ENCODE results near the gene TRAPPC13. TPM values are rescaled to one million over a fixed set of nuclear protein-coding genes. Genes with fewer than 3 reads are reported as not detected.

Gene TRAPPC13
- polyA plus RNA-seq, 1 experiment, result 9.8 TPM

DNA sequence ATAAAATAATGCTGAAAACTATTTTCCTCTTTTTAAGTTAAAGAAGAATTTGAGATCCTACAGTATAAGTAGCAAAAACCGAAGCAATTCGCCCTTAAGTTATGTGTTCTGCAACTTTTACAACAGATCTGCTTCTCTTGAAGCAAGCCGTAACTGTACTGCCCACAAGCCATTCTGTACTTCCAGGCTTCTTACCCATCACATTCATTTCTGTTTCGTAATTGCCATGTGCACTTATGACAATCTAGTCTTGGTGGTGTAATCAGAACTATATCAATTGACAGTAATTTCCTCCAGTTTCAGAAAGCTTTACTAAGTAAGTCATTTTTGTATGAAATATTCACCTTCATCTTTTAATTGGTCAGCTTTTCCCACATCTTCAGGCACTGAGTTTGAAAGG lies 83.3 kb downstream of the TRAPPC13 start:
- Histone ChIP-seq H3K27me3 (ENCODE audit: control insufficient read depth, insufficient read depth, low read length) (no peaks in the 10 kb centered on the region), H3K36me3 (ENCODE audit: control insufficient read depth, insufficient read depth, low read length) (peaks cover 3% of the 10 kb centered on the region; the same call in 1 of the 2 replicates), H3K4me3 (ENCODE audit: low read depth, low read length) (no peak overlapping the region)
- CTCF ChIA-PET, result no interaction called here
- DNase-seq (ENCODE audit: low read depth), result no peak
- POLR2A ChIA-PET, result no interaction called here
- TF ChIP-seq, protein P1, sequence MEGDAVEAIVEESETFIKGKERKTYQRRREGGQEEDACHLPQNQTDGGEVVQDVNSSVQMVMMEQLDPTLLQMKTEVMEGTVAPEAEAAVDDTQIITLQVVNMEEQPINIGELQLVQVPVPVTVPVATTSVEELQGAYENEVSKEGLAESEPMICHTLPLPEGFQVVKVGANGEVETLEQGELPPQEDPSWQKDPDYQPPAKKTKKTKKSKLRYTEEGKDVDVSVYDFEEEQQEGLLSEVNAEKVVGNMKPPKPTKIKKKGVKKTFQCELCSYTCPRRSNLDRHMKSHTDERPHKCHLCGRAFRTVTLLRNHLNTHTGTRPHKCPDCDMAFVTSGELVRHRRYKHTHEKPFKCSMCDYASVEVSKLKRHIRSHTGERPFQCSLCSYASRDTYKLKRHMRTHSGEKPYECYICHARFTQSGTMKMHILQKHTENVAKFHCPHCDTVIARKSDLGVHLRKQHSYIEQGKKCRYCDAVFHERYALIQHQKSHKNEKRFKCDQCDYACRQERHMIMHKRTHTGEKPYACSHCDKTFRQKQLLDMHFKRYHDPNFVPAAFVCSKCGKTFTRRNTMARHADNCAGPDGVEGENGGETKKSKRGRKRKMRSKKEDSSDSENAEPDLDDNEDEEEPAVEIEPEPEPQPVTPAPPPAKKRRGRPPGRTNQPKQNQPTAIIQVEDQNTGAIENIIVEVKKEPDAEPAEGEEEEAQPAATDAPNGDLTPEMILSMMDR (IDR thresholded peaks at IDR 0.05; ENCODE audit: insufficient read depth, low read depth, low read length), result no peak

Small RNA genes within 50 kb of the gene (small RNA-seq; reads per million reads assigned to genes)
- not detected for gene RNU6-540P (ENCODE audit: insufficient read length, low read depth, low replicate concordance)

Other genes starting within 250 kb of the TRAPPC13 start
- gene ADAMTS6, start 143.1 kb upstream of the TRAPPC13 start, polyA plus RNA-seq (2011; rRNA removed), result 26.2 and 28.0 TPM in 2 replicates
- 4.8 and 7.1 TPM in 2 replicates for gene CENPK, start 61.9 kb upstream of the TRAPPC13 start, polyA plus RNA-seq (2011; rRNA removed)
- gene PPWD1, start 61.7 kb upstream of the TRAPPC13 start, polyA plus RNA-seq (2011; rRNA removed), result 2.5 and 8.7 TPM in 2 replicates
- gene TRIM23, start 694 bp upstream of the TRAPPC13 start, polyA plus RNA-seq (2011; rRNA removed), result 15.2 and 16.0 TPM in 2 replicates
- gene SHLD3, start within 50 bp of the TRAPPC13 start, polyA plus RNA-seq (2011; rRNA removed), result 0.58 and 1.8 TPM in 2 replicates
- gene SGTB, start 97.1 kb downstream of the TRAPPC13 start, polyA plus RNA-seq (2011; rRNA removed), result 6.5 and 14.0 TPM in 2 replicates
- gene NLN, start 97.2 kb downstream of the TRAPPC13 start, polyA plus RNA-seq (2011; rRNA removed), result 15.4 and 20.2 TPM in 2 replicates